Endothelial cell of umbilical vein (primary cell): ENCODE measurements around the gene TRDMT1.

Experiments
- EZH2 ChIP-seq: IDR thresholded peaks from 2 replicates; pipeline ENCODE4 v1.6.1; 2012; ENCODE audit warnings: borderline replicate concordance, low read depth, mild to moderate bottlenecking, moderate library complexity, low read length, inconsistent platforms; ENCODE audit not compliant: severe bottlenecking
- TF ChIP-seq, protein P1 (sequence below), 2 donors: IDR thresholded peaks; 1 replicate in 1 of 2; 2 replicates in 1 of 2; pipeline ENCODE4 v1.5.1; 2011; ENCODE audit warnings: low read length in 2 of 2, mild to moderate bottlenecking in 2 of 2, moderate library complexity in 2 of 2, control low read depth in 1 of 2, inconsistent platforms in 1 of 2, low read depth in 1 of 2; ENCODE audit not compliant: insufficient read depth in 1 of 2; ENCODE audit errors: extremely low read depth in 1 of 2

DNA sequence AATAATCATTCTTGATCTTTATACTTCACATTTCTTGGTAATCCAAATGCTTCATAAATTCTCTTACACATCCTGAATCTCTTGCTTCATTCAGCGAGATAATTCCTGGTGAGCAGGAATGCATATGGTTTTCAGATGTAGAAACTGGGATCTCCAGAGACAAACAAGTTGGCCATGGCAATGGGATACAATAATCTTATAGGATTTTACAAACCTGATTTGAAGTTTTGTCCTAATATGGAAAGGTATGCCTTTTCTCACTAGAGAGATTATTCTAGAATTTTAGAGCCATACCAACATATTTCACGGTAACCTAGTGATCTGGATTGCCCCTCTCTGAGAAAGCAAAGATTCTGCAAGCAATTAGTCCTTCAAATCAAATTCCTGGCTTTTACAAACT, 13.1 kb upstream of the TRDMT1 start:
- TF ChIP-seq EZH2 = no peak
- TF ChIP-seq, protein P1, sequence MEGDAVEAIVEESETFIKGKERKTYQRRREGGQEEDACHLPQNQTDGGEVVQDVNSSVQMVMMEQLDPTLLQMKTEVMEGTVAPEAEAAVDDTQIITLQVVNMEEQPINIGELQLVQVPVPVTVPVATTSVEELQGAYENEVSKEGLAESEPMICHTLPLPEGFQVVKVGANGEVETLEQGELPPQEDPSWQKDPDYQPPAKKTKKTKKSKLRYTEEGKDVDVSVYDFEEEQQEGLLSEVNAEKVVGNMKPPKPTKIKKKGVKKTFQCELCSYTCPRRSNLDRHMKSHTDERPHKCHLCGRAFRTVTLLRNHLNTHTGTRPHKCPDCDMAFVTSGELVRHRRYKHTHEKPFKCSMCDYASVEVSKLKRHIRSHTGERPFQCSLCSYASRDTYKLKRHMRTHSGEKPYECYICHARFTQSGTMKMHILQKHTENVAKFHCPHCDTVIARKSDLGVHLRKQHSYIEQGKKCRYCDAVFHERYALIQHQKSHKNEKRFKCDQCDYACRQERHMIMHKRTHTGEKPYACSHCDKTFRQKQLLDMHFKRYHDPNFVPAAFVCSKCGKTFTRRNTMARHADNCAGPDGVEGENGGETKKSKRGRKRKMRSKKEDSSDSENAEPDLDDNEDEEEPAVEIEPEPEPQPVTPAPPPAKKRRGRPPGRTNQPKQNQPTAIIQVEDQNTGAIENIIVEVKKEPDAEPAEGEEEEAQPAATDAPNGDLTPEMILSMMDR (IDR thresholded peaks at IDR 0.05; ENCODE audit: extremely low read depth in 1 of 2, insufficient read depth in 1 of 2, low read depth in 1 of 2, low read length in 2 of 2) = no peak
